Measurements from ENCODE around the gene IGF2.

IGF2 gene

GRCh38 chr11:2144544-2145248 lies 5.5 kb upstream of the IGF2 start:
- H3K4me3 ChIP-seq (ENCODE audit: low read depth, low read length), result no peak overlapping the region
- TF ChIP-seq CTCF (IDR thresholded peaks at IDR 0.05; ENCODE audit: low read depth, low read length), result no peak

GRCh38 chr11:2143799-2144543 lies 4.8 kb upstream of the IGF2 start:
- no peak overlapping the region for H3K4me3 ChIP-seq (ENCODE audit: low read depth, low read length)
- TF ChIP-seq CTCF (IDR thresholded peaks at IDR 0.05; ENCODE audit: low read depth, low read length), result no peak

- no peak for TF ChIP-seq CTCF (IDR thresholded peaks at IDR 0.05; ENCODE audit: low read depth, low read length)
- no peak overlapping the region for H3K4me3 ChIP-seq (ENCODE audit: low read depth, low read length)
Observed at GRCh38 chr11:2143477-2143798, 4.2 kb upstream of the IGF2 start.

- TF ChIP-seq CTCF (IDR thresholded peaks at IDR 0.05; ENCODE audit: low read depth, low read length), result no peak
- no peak overlapping the region for H3K4me3 ChIP-seq (ENCODE audit: low read depth, low read length)
Observed at GRCh38 chr11:2142762-2143202, 3.6 kb upstream of the IGF2 start.

- H3K4me3 ChIP-seq (ENCODE audit: low read depth, low read length), result no peak overlapping the region
- no peak for TF ChIP-seq CTCF (IDR thresholded peaks at IDR 0.05; ENCODE audit: low read depth, low read length)
Observed at GRCh38 chr11:2142300-2142759, 3.1 kb upstream of the IGF2 start.

- TF ChIP-seq CTCF (IDR thresholded peaks at IDR 0.05; ENCODE audit: low read depth, low read length), result no peak
- H3K4me3 ChIP-seq (ENCODE audit: low read depth, low read length), result no peak overlapping the region
Observed at GRCh38 chr11:2140411-2141400, 1.5 kb upstream of the IGF2 start.
